Measurements from ENCODE around the gene IFT20.
A peak's percentile ranks its signal among the peaks of the same experiment; 100 is the strongest.

IFT20 gene

GRCh38 chr17:28335959-28336871, 943 bp upstream of the IFT20 start:
- DNase-seq (ENCODE audit: low read depth, low spot score) = peak; percentile 71
- POLR2A ChIA-PET = interaction anchor here (0.6 to 2.6 kb wide), 8 partner anchors 10 to 447 kb away, joined by 3 to 55 read pairs (median 4); partner anchors contain the start of genes POLDIP2 and VTN
- TF ChIP-seq CTCF (IDR thresholded peaks at IDR 0.05; ENCODE audit: insufficient read depth, low read length, missing control alignments) = no peak
- CTCF ChIA-PET = interaction anchor here (1.1 to 1.9 kb wide), 9 partner anchors 9 to 531 kb away, joined by 3 to 14 read pairs (median 4); no protein-coding TSS in a partner anchor
- peak overlapping the region; percentile 81 for H3K4me3 ChIP-seq (ENCODE audit: low read depth, low read length)

GRCh38 chr17:28334666-28335200, 539 bp downstream of the IFT20 start:
- TF ChIP-seq CTCF (IDR thresholded peaks at IDR 0.05; ENCODE audit: insufficient read depth, low read length, missing control alignments) = no peak
- no peak for DNase-seq (ENCODE audit: low read depth, low spot score)
- CTCF ChIA-PET = interaction anchor here (0.9 to 1.9 kb wide), 11 partner anchors 9 to 102 kb away, joined by 3 to 14 read pairs (median 5); partner anchors contain the start of gene POLDIP2
- POLR2A ChIA-PET = interaction anchor here (1.2 to 2.6 kb wide), 4 partner anchors 11 to 36 kb away, joined by 3 to 55 read pairs (median 16); partner anchors contain the start of genes POLDIP2 and VTN
- peak overlapping the region; percentile 83 for H3K4me3 ChIP-seq (ENCODE audit: low read depth, low read length)

GRCh38 chr17:28334171-28334570, 1.1 kb downstream of the IFT20 start:
- TF ChIP-seq CTCF (IDR thresholded peaks at IDR 0.05; ENCODE audit: insufficient read depth, low read length, missing control alignments) = no peak
- DNase-seq (ENCODE audit: low read depth, low spot score) = no peak
- H3K4me3 ChIP-seq (ENCODE audit: low read depth, low read length) = peak overlapping the region; percentile 83
- CTCF ChIA-PET = interaction anchor here (1.1 to 1.9 kb wide), 4 partner anchors 8 to 81 kb away, joined by 3 to 7 read pairs (median 4); partner anchors contain the start of gene POLDIP2
- POLR2A ChIA-PET = interaction anchor here (2.6 kb wide), 1 partner anchor 12 kb away, joined by 55 read pairs; no protein-coding TSS in a partner anchor

- no peak overlapping the region for H3K4me3 ChIP-seq (ENCODE audit: low read depth, low read length)
- no peak for DNase-seq (ENCODE audit: low read depth, low spot score)
- CTCF ChIA-PET = interaction anchor here (1.3 kb wide), 1 partner anchor 528 kb away, joined by 4 read pairs; no protein-coding TSS in a partner anchor
- TF ChIP-seq CTCF (IDR thresholded peaks at IDR 0.05; ENCODE audit: insufficient read depth, low read length, missing control alignments) = no peak
- POLR2A ChIA-PET = interaction anchor here (0.7 kb wide), 1 partner anchor 29 kb away, joined by 3 read pairs; no protein-coding TSS in a partner anchor
Observed at GRCh38 chr17:28333083-28333746, 2.1 kb downstream of the IFT20 start.

- no peak for TF ChIP-seq CTCF (IDR thresholded peaks at IDR 0.05; ENCODE audit: insufficient read depth, low read length, missing control alignments)
- no peak overlapping the region for H3K4me3 ChIP-seq (ENCODE audit: low read depth, low read length)
- POLR2A ChIA-PET = no interaction called here
- DNase-seq (ENCODE audit: low read depth, low spot score) = no peak
- CTCF ChIA-PET = interaction anchor here (1.3 to 2.0 kb wide), 2 partner anchors 11 to 527 kb away, joined by 4 to 14 read pairs; no protein-coding TSS in a partner anchor
Observed at GRCh38 chr17:28331891-28332420, 3.3 kb downstream of the IFT20 start.
